Osteocyte (in vitro differentiated cells): ENCODE results near the gene MROH7. TPM values are rescaled to one million over a fixed set of nuclear protein-coding genes. Genes with fewer than 3 reads are reported as not detected.

Experiments
- total RNA-seq: library from RNA; stranded (reverse); gene quantifications from 2 replicates; pipeline ENCODE4 v1.2.1, GENCODE V29; 2021

The MROH7 gene
- total RNA-seq, 1 donor from 2014 or later, result 0.11 TPM

Other genes with a start within 250 kb of the MROH7 start
- gene SSBP3, start 235.4 kb upstream of the MROH7 start, total RNA-seq, result 56.4 and 68.1 TPM in 2 replicates
- 0.24 and 0.35 TPM in 2 replicates for gene ACOT11, start 93.6 kb upstream of the MROH7 start, total RNA-seq
- not detected in 2 replicates for gene FAM151A, start 18.3 kb upstream of the MROH7 start, total RNA-seq
- gene TTC4, start 74.1 kb downstream of the MROH7 start, total RNA-seq, result 14.4 and 16.6 TPM in 2 replicates
- 4.4 and 5.5 TPM in 2 replicates for gene PARS2, start 122.7 kb downstream of the MROH7 start, total RNA-seq
- gene TTC22, start 159.5 kb downstream of the MROH7 start, total RNA-seq, result not detected in 2 replicates
- gene DHCR24, start 245.4 kb downstream of the MROH7 start, total RNA-seq, result 76.1 and 87.2 TPM in 2 replicates